HL-60/S4 treated with retinoic acid at 250 ng/mL for 4 days and 3 days (cell line): ENCODE measurements around the gene MAP2K3.
"Not testable (repeated sequence)": the region's sequence is repeated elsewhere in the genome, so short reads cannot be mapped to it uniquely, and the experiment has no call there.

Experiments
- in situ Hi-C: fragments of 300-500 bp; cut with MboI; formaldehyde crosslinking; loops from 2 replicates; pipeline ENCODE4 v1.7.0; 2022; ENCODE audit warnings: low sequenced_read_pairs

The MAP2K3 gene

GRCh38 chr17:21347660-21348059 lies 63.1 kb downstream of the MAP2K3 start:
- in situ Hi-C loops = not testable (repeated sequence)

GRCh38 chr17:21348081-21348925 lies 63.8 kb downstream of the MAP2K3 start:
- in situ Hi-C loops = not testable (repeated sequence)

DNA sequence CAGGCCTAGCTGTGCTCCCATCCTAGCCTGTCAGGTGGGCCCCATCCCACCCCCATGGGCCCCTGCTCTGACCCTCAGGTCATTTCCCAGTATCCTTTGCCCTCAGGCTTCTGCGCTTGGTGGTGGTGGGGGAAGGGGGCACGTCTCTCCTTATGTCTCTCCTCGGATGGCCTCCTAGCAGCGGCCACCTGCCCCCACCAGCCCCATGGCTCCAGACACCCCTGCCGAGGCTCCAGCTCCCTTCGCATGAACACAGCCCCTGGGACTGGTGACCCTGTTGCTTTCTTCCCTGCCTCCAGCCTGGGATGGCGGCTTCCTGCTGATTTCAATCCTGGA lies 64.4 kb downstream of the MAP2K3 start:
- in situ Hi-C loops = not testable (repeated sequence)

GRCh38 chr17:21349358-21350050 lies 65.0 kb downstream of the MAP2K3 start:
- in situ Hi-C loops = not testable (repeated sequence)

DNA sequence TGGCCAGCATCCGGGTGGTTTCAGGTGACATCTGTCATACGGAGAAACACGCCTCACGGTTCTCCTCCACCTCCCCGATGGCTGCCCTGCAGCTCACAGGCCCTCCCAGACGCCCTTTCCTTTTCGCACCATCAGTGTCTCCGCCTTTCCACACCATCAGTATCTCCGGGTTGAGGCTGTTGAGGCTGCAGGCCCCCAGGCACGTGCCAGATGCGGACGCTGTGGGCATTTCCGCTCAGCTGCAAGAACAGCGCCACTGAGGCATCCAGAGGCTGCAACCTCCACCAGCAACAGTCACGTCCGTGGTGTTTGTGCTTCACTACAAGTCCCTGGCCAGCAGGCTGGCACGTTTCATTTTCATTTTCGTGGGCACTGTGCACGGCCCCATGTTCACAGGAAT lies 66.0 kb downstream of the MAP2K3 start:
- in situ Hi-C loops = not testable (repeated sequence)

DNA sequence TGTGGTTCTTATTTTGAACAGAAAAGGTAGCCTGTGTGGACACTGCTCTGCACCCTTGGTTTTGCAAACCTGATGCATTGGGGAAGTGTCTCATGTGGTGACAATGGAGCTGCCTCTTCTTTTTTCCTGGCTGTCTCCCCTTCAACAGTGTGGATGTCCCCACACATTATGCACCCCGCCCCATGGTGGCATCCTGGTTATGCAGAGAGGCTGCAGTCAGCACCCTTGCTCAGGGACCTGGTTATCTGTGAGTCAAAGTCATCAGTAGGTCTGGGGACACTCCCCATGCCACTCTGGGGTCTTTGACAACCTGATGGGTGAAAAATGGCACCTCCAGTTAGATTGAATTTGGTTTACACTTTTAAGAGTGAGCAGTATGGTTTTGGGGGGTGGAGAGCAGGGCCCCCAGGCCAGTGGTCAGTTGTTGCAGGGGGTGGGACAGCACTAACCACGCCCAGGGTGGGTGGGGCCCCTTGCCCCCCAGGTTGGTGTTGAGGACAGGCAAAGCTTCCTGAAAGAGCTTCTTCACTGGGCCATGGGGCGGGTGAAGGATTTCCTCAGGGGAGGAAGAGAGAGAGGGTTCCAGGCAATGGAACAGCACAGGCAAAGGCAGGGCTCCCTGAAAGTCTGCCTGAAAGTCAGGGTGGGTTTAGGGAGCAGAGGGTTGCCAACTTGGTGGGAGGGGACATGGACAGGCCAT lies 67.0 kb downstream of the MAP2K3 start:
- in situ Hi-C loops = no loop called here

DNA sequence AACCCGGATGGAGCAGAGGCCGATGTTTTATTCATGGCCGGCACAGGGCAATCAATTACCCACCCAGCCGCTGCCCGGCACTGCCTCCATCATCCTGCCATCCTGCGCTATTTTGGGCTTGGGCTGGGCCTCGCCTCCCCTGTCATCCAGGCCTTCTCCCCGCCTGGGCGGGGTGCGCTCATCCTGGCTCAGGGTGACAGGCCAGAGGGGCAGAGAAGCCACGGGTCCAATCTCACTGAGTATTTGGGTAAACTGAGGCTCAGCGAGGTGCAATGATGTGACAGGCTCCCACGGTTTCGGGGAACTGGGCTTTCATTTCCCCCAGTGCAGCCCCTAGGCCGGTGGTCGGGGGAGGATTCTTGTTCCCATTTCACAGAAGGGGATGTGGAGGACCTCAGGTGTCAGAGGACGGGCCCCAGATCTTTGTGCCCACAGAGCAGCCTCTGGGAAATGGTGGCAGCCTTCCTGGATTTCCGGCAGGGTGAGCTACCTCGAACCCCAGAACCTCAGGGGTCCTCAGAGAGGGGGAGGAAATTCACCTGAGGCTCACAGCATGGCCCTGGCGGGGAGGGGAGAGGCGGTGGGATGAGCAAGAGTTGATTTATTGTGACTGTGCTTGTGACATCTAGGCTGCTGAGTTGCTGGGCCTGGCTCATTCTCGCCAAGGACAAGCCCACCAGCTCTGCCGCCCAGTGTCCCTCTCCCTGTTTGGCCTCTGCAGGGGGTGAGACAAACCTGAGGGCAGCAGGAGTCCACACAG lies 67.9 kb downstream of the MAP2K3 start:
- in situ Hi-C loops = no loop called here

GRCh38 chr17:21352981-21353265 lies 68.4 kb downstream of the MAP2K3 start:
- in situ Hi-C loops = no loop called here

DNA sequence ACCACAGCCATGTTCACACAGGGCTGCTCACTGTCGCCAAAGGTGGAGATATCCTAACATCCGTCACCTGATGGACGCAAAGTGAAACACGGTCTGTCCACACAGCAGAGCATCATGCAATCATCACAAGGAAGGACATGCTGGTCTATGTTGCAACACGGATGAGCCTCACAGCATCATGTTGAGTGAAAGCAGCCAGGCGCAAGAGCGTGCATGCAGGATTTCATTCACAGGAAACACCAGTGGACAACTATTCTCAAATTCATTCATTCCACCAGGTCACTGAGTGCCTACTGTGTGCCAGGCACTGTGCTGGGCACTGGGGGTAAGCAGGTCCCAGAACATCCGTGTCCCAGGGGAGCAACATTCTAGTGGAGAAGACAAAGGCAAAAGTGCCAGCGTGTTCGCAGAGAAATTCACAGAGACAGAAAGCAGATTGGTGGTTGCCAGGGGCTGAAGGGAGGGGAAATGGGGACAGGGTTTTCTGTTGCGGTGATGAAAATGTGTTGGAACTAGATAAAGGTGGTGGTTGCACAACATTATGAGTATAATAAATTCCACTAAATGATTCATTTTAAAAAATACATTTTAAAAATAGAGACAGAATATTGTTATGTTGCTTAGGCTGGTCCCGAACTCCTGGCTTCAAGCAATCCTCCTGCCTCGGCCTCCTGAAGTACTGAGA lies 69.0 kb downstream of the MAP2K3 start:
- in situ Hi-C loops = no loop called here

- in situ Hi-C loops = no loop called here
These were observed 70.4 kb downstream of the MAP2K3 start for GRCh38 chr17:21354796-21355385.

- in situ Hi-C loops = no loop called here
These were observed 71.1 kb downstream of the MAP2K3 start for GRCh38 chr17:21355586-21355985.

DNA sequence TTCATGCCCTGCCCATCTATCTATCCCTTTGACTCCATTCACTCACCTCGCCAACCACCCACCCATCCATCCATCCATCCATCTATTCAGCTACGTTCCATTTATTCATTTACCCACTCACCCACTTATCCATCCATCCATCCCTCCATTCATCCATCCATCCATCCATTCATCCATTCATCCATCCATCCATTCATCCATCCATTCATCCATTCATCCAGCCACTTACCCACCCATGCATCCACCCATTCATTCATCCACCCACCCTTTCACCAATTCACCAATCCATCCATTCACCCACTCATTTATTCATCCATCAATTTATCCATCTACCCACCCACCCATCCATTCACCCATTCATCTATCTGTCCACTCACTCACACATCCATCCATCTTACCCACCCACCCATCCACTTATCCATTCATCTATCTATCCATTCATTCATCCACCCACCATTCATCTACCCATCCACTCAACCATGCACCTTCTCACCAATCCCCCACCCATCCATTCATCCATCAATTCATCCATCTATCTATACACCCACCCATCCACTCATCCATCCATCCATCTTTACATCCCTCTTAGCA lies 72.1 kb downstream of the MAP2K3 start:
- in situ Hi-C loops = no loop called here

- in situ Hi-C loops = no loop called here
These were observed 72.8 kb downstream of the MAP2K3 start for GRCh38 chr17:21357281-21357680.

- in situ Hi-C loops = no loop called here
These were observed 73.5 kb downstream of the MAP2K3 start for GRCh38 chr17:21357696-21358656.

- in situ Hi-C loops = no loop called here
These were observed 74.4 kb downstream of the MAP2K3 start for GRCh38 chr17:21358682-21359482.

- in situ Hi-C loops = no loop called here
These were observed 75.0 kb downstream of the MAP2K3 start for GRCh38 chr17:21359483-21359840.

- in situ Hi-C loops = no loop called here
These were observed 75.5 kb downstream of the MAP2K3 start for GRCh38 chr17:21360048-21360447.
